ENCODE data around the gene TMEM79.

- TF ChIP-seq CTCF (conservative IDR thresholded peaks at IDR 0.05 in 1 of 2, IDR thresholded peaks at IDR 0.05 in 1 of 2; ENCODE audit: low read depth in 1 of 2, low read length in 2 of 2), result no peak
- no peak for TF ChIP-seq EZH2 (IDR thresholded peaks at IDR 0.05; ENCODE audit: low read length, missing control alignments)
These were observed 36.4 kb upstream of the TMEM79 start, which contains the start of gene PAQR6 for GRCh38 chr1:156247460-156248322.

Measured in fibroblast of lung (primary cell).